Measurements from ENCODE around the gene MYOF.
"Not testable (repeated sequence)": the region's sequence is repeated elsewhere in the genome, so short reads cannot be mapped to it uniquely, and the experiment has no call there.

MYOF gene

DNA sequence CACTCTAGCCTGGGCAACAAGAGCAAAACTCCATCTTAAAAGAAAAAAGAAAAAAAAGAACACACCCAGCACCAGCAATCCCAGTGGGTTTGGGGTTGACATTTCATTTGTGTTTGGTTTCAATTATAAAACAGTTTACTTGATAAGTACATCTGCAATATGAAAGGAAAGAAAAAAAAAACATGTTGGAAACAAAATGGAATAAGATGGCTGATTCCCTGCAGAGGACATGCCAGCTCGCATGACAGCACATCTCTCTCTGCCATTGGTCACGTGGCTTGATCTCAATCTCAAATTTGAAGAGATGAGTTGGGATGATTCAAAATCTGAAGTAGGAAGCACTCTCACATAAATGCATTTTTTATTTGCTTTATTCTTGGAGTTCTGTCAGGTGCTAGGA lies 28.0 kb downstream of the MYOF start:
- no peak for DNase-seq (ENCODE audit: low read depth)

DNA sequence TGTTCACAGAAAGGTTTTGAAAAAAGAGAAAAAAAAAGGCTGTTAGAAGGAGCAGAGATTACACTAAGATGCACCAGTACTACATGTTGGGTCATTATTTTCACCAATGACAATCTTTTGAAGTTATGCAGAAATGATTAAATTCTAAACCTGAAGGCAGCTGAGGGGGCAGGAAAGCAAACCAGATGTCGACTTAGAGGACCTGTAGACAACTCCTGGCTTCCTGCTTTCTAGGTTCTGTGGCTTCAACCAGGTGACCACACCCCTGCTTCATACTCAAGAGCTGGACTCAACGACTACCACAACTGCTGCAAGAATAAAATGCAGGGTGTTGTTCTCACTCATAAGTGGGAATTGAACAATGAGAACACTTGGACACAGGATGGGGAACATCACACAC lies 30.0 kb downstream of the MYOF start:
- DNase-seq (ENCODE audit: low read depth) = no peak

DNA sequence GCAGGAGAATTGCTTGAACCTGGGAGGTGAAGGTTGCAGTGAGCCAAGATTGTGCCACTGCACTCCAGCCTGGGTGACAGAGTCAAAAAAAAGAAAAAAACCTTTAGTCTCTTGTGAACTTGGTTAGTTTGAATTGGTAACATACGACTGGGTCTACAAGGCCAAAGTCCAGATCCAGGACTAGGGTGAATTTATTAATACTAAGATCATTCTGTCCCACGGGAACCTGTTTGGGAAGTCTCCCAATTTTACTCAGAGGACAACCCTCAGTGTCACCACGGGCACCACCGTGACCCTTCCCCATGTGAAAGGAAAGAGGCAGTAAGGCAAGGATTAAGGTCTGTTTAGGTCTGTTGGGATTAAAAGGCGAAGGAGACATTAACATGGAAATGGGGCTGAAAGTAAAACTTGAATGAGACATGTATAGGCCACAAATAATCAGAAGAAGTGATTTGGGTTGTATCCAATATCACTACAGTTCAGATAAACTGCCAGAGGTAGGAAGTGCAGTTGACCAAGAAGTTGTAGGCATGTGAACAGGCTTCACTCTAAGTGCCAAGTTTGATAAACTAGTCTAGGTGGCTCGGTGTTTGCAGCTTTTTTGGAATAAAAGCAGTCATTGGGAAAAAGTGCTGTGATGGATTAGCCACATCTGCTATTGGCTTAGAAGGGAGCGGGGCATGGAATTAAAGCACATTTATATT lies 30.7 kb downstream of the MYOF start:
- DNase-seq (ENCODE audit: low read depth) = no peak

DNA sequence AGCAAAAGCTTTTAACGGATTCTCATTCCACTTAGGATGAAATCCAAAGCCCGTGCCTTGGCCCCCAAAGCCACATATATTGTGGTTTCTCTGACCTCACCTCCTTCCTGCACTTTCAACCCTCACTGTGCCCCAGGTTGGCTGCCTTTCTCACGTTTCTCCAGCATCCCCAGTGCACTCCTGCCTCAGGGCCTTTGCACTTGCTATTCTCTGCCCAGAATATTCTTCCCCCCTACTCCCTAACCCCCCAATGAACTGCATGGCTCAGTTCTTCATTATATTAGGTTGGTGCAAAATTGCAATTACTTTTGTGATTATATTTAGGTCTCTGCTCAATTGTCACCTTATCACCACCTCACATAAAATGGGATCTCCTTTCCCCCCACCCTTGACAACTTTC lies 34.2 kb downstream of the MYOF start:
- no peak for DNase-seq (ENCODE audit: low read depth)

DNA sequence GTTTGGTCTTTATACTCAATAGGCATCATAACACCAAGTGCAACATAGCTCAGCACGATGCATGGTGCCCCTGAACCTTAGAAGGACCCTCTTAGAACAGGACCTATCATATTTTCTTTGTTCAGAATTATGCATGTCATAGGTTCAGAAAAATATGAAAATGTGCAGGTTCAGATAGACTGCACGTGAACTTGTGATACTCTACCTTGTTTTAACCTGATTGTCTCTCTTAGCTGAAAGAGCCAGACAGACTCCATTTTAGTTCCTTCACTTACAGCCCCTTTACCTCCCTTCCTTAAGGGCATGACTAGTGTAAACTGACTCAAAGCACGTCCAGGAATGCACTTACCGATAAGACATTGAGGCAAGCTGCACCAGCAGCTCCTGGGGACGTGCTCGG lies 35.1 kb downstream of the MYOF start:
- no peak for DNase-seq (ENCODE audit: low read depth)

DNA sequence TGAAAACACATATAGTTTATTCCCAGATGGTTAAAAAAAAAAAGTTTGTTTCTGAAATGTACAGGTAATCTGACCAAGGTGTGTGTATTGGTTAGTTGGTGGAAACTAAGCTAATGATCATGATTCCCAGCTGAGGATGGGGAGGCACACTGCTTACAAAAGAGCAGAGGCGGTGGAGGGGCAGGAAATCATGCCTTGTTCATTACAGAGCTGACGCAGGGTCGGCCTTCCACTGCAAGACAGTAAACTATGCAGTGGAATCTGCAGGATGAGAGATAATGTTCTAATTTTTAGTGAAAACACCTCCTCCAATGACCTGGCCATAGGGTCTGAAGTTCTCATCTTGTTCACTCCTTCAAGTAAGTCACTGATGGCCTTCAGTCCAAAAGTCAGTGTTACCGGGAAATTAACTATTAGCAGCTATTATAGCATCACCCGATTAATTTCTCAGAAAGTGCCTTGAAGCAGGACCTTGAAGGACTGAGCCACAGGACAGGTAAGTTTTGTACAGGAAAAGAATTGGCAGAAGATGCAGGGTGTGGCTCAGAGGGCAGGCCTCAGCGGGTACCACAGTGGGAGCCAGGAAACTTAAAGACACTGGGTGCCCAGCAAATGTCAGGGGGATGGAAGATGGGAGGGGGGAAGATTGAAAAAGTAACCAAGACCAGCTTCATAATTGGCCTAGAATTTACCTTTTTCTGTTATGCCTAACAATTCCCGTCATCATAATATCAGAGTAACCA lies 36.0 kb downstream of the MYOF start:
- no peak for DNase-seq (ENCODE audit: low read depth)

DNA sequence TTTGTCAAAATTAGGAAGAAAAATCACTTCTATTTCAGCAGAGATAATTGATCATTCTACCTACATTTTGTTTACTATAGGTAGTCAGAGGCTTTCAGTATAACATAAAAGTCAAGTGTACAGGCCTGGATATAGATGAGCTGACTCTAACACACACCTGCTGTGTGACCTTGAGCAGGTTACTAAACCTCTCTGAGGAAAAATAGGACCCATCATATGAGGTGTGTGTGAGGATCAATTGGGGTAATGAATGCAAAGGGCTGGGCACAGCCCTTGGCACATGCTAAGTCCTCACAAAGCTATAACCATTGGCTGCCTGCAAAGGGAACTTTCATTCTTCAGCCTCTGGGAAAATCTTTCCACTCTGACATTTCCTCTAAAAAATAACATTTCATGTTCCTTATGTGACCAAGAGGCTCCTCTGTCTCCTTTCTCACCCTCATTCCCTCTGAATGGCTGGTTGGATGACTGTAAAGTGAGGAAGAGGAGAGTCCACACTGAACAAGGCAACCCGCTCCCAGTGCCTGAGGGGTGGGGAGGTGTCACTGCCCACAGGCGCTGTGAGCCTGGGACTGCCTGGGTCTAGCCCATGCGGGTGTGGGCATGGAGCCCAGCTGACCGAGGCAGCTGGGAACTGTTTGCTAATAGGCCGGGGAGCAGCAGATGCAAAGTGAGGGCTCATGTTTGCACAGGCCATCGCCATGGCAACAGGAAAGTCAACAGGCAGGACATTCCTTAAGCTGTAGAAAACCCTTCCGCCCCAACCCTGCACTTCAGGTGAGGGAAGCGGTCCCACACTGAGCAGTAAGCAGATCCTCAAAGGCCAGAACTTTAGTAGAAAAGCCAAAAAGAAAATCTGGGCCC lies 36.8 kb downstream of the MYOF start:
- DNase-seq (ENCODE audit: low read depth) = no peak

DNA sequence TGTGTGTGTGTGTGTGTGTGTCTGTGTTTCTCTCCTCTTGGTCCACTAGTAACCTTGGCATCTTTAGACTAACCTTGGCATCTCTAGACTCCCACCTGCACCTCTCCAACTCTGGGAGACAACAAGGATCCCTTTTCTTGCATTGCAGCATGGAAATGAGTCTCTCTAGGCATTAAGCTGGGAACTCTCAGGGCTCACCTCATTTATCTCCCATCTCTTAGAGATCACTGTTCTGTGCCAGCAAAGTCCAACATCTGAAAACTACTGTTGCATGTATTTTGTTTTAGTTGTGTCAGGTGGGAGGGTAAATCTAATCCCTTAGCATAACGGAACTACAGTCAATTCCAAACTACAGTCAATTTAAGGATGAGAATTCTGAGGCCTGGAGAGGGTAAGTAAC lies 38.7 kb downstream of the MYOF start:
- DNase-seq (ENCODE audit: low read depth) = no peak

DNA sequence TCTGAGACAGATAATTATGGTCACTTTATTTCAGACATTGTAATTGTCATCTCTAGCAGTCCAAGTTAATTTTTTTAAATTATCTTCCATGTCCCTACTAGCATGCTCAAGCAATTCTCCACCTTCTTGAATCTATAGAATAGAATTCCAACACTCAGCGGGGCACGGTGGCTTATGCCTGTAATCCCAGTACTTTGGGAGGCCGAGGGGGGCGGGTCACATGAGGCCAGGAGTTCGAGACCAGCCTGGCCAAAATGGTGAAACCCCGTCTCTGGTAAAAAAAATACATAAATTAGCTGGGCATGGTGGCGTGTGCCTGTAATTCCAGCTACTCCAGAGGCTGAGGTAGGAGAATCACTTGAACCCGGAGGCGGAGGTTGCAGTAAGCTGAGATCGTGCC lies 39.4 kb downstream of the MYOF start:
- not testable (repeated sequence) for DNase-seq (ENCODE audit: low read depth)

DNA sequence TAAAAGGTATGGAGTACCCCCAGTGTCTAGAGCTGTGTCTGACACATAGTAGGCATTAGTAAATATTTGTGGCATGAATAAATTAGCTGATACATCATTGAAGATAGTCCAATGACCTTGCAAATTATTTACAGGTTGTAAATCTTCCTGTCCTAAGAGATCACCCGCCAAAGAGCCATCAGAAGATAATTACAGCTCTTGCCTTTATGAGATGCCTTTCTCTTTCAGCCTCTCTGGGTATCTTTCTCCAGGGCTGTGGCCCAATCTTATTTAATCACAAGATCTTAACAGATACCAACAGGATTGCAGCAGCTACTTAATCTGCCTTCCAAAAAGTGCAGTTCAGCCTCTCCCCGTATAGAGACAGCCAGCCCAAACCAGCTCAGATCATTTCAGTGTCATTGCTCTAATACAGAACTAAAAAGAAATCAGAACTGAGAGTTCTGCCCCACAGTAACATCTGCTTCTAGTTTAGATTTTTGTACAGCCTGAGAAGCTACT lies 41.5 kb downstream of the MYOF start:
- no peak for DNase-seq (ENCODE audit: low read depth)

DNA sequence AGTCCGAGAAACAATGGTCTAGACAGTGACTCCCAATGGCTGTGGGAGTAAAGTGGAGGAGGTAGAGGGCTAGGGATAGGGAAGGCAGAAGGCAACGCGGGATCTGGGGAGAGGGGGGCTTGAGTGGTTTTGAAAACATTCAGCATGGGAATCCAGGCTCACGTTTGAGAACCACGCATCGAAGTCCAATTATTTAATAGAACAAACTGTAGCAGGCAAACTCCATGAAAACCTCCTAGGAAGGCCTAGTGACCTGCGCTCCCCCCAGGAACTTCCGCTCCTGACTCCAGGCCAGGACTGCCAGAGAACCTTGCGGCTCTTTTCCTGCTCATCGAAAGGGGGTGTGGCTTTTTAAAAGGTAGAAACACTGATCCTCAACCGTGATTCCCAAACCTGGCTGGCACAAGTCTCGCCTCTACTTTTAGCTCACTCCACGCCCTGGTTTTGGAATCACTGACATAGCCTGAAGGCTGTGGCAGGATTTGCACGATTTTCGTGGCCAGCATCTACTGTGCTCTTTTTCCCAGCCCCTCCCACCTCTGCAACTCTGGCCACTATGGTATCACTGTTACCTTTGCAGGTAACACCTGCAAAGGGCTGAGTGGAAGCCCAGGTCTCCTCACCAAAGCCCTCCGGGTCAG lies 43.4 kb downstream of the MYOF start:
- no peak for DNase-seq (ENCODE audit: low read depth)

DNA sequence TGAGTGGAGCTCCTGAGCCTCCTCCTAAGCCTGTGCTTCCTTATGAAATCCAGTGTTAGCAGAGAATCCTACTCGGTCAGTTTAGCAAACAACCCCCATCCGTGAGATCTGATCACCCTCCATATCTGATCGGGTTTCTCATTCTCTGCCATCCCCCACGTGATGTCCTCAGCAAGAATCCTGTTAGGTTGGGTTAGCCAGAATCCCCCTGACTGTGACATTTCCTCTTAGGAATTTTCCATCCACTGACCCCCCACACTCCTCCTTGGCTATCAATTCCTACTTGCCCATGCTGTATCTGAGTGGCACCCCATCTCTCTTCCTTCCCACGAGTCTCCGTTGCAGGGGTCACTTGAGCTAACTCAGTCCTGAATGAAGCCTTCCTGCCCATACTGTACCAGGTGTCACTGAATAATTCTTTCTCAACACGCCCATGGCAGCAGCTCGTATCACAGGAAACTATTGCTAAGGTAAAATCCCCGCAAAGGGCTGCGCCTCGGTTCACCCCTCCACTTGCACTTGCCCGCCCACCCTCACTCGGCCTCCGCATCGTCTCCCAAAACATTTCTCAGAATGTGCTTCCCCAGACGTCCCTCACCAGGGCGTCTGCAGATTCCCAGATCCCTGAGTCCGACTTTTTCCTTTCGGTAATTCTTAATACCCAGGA lies 44.1 kb downstream of the MYOF start:
- no peak for DNase-seq (ENCODE audit: low read depth)

DNA sequence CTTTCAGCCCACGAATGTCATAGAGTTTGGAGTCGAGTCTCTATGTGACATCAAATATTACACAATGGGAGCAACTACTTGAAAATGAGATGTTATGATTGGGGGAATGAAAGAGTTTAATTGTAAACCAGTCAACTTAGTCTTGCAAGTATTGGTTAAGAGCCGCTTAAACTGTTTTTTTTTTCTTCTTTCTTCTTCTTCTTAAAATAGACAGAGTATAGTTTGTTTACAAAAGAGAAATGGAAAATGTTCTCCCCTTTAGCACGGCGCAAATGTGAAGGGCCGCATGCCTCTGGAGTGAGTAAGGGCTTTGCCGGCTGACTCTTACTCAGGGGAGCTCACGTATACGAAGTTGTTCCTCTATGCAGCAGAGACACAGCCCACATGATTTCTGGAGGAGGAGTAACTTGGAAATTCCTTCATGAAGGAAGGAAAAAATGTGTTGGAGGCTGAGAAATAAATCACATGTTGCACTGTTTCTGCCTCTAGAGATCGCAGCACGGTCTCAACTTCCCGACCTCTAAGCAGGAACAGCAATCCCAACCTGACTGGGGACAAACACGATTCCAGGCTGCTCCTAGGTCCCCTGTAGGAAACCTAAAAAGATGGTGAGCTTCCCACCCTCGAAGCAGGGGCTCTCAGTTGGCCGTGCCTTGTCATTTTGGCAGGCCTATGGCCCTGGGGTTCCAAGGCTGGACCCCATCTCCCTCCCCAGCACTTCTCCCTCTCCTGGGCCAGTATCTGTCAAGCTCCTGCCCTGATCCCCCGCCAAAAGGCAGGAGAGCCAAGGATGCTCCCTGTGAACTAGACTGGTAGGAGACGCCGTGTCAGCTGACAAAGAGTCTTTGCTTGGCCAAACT lies 44.8 kb downstream of the MYOF start:
- no peak for DNase-seq (ENCODE audit: low read depth)

DNA sequence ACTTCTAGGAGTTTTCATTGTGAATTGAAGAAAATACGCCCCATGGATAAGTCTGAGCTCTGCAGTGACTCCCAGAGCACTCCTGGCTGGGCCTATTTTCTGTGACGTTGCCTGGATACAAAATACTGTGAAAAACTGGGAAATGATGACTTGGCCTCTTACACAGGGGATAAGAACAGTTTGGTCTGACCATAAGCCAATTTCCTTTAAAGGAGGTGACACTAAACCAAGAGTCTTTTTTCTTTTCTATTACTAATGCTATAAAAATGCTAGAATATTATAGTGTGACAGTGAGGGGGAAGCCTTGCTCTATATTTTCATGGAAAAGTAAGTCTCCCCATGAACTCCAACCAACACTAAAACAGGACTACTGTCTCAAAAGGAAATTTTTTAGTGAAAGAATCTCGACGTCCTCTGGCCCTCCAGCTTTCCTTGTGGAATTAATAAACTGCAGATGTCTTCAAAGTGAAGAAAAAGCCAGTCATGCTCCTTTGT lies 45.5 kb downstream of the MYOF start:
- no peak for DNase-seq (ENCODE audit: low read depth)

DNA sequence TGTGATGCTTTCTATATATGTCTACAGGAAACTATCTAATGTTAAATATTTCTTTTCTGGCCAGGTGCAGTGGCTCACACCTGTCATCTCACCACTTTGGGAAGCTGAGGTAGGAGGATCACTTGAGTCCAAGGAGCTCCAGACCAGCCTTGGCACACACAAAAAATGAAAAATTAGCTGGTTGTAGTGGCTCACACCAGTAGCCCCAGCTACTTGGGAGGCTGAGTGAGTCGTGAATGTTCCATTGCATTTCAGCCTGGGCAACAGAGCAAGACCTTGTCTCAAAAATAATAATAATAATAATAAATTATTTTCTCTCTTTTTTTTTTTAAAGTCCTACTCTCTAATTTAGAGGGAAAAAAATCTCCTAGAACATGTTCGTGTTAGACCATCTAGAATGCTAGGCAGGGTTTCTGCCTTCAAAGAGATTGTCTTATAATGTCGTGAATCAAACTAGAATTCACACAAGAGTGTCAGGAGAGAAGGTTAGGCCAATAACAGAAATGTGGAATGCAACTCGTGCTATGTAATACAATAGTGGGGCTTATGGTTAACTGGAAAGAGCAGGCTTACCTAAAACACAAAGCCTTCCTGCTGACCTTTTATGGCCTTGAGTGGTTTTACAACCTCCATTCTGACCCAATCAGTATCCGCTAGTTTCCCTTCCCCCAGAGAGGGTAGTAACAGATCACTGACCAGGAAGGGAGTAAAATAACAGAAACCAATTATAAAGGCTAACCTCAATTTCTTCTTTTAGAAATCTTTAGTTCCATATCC lies 46.3 kb downstream of the MYOF start:
- no peak for DNase-seq (ENCODE audit: low read depth)

DNA sequence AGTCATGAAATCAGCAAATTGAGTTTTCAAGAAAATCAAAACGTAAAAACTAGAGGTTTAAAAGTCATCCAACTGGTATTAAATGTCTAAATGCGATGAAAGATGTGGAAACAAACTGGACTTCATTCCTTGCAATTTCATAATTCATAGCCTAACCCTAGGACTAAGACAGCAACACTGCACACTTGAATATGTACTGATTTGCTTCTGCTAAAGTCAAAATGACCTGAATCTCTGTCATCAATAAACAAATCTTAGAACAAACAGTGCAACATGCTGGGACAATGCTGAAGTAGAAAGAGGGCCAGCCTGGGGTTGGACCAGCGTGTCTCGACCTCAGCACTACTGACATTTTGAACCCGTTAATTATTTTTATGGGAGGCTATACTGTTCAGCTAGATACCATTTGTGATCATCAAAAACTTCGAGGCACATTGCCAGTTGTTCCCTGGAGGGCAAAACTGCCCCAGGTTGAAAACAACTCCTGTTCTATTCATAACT lies 47.1 kb downstream of the MYOF start:
- DNase-seq (ENCODE audit: low read depth) = no peak

DNA sequence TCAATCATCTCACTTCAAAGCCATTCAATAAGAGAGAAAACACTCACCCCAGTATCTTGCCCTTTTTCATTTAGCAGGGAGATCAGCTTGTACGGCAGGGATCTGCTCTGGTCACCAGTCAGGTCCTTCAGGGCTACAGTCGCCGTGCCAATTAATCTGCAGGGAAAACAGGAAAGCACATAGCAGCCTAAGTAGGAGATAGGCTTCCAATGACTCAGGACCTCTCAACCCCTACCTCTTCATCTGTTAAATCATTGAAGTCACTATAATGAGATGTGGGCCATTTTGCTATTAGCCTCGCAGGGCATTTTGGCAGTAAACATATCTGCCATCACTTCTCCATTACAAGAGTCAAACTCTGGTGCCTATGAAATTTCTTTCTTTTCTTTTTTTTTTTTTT lies 50.8 kb downstream of the MYOF start:
- DNase-seq (ENCODE audit: low read depth) = no peak

DNA sequence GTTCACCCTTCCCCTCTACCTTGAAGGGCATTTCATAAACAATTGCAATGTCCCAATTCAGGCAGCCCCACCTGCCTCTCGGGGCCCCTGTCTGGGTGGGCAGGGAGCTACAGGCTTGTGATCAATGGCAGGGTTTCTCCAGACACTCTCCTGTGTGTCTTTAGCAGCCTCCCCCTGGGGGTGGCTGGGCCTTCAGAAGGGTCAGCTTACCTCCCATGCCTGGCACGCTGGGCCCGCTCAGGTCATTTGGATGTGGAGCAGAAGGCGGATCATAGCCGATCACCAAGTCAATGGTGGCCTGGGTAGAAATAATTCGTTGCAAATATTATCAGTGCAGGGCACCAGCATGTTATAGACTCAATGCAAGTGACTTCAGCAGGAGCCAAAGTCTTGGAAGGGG lies 56.3 kb downstream of the MYOF start:
- no peak for DNase-seq (ENCODE audit: low read depth)

DNA sequence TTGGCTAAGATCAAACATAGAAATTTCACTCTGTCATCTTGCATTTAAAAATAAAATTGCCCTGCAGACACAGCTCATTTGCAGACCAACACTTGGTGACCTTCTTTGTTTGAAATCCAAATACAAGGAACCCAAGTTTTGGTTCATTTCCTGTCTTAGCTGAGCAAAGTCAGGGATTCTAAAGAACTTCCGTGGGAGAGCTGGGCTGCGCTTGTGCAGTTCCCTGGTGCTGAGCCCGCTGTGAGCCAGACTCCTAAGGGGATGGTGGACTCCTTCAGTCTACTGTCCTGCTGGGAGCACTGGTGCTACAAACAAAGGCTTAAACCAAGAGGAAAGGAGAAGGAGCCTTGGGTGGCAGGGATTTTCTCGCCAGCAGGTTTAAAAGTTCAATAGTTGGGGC lies 60.0 kb downstream of the MYOF start:
- DNase-seq (ENCODE audit: low read depth) = no peak
